MM.1S (cell line): ENCODE data around the gene RTN4RL2.

ENCODE experiments used
- DNase-seq: peaks from one replicate; pipeline ENCODE4 v3.0.0-alpha.2; 2015
- H2AFZ ChIP-seq: fragments of 300-600 bp; sonication (generic); 2 replicates; pipeline ENCODE4 v1.6.0; 2016; ENCODE audit warnings: antibody characterized with exemption, low read length
- H3F3A ChIP-seq: fragments of 300-600 bp; sonication (generic); 2 replicates; pipeline ENCODE4 v1.6.1; 2016; ENCODE audit warnings: mild to moderate bottlenecking, antibody characterized with exemption, low read length, moderate library complexity, mixed read lengths; ENCODE audit not compliant: insufficient read depth
- H3K27ac ChIP-seq: fragments of 300-600 bp; sonication (generic); 2 replicates; pipeline ENCODE4 v1.5.1; 2016; ENCODE audit warnings: mild to moderate bottlenecking, low read length
- H3K27me3 ChIP-seq: fragments of 300-600 bp; sonication (generic); replicated peaks from 2 replicates; pipeline ENCODE4 v1.6.0; 2016; ENCODE audit warnings: low read length; ENCODE audit not compliant: insufficient read depth
- H3K36me3 ChIP-seq: fragments of 300-600 bp; sonication (generic); replicated peaks from 2 replicates; pipeline ENCODE4 v1.6.1; 2016; ENCODE audit warnings: mild to moderate bottlenecking, low read length, mixed read lengths; ENCODE audit not compliant: insufficient read depth
- H3K4me1 ChIP-seq: fragments of 300-600 bp; sonication (generic); 2 replicates; pipeline ENCODE4 v1.6.1; 2016; ENCODE audit warnings: low read length, mixed read lengths
- H3K4me2 ChIP-seq: fragments of 300-600 bp; sonication (generic); 2 replicates; pipeline ENCODE4 v1.6.0; 2016; ENCODE audit warnings: low read depth, low read length
- H3K4me3 ChIP-seq: fragments of 300-600 bp; sonication (generic); 2 replicates; pipeline ENCODE4 v1.5.1; 2016; ENCODE audit warnings: low read length, mixed read lengths
- H3K79me2 ChIP-seq: fragments of 300-600 bp; sonication (generic); 2 replicates; pipeline ENCODE4 v1.6.1; 2016; ENCODE audit warnings: mixed run types, low read length, mixed read lengths
- H3K9ac ChIP-seq: fragments of 300-600 bp; sonication (generic); 2 replicates; pipeline ENCODE4 v1.6.1; 2016; ENCODE audit warnings: low read length, mixed read lengths
- H3K9me2 ChIP-seq: fragments of 300-600 bp; sonication (generic); replicated peaks from 2 replicates; pipeline ENCODE4 v1.6.1; 2016; ENCODE audit warnings: mild to moderate bottlenecking, low read length, mixed read lengths; ENCODE audit not compliant: insufficient read depth
- H3K9me3 ChIP-seq: fragments of 300-600 bp; sonication (generic); replicated peaks from 2 replicates; pipeline ENCODE4 v1.6.1; 2016; ENCODE audit warnings: mild to moderate bottlenecking, low read length, mixed read lengths; ENCODE audit not compliant: insufficient read depth
- H4K20me1 ChIP-seq: fragments of 300-600 bp; sonication (generic); 2 replicates; pipeline ENCODE4 v1.6.1; 2016; ENCODE audit warnings: mild to moderate bottlenecking, low read length, moderate library complexity, mixed read lengths; ENCODE audit not compliant: insufficient read depth
- CTCF ChIP-seq: fragments of 300-600 bp; sonication (generic); IDR thresholded peaks from 2 replicates; pipeline ENCODE4 v1.5.1; 2016; ENCODE audit warnings: antibody characterized with exemption, low read length, mixed read lengths
- EZH2 ChIP-seq: fragments of 300-600 bp; sonication (generic); optimal IDR thresholded peaks from 2 replicates; pipeline ENCODE3; 2017; ENCODE audit warnings: low read depth, mild to moderate bottlenecking, antibody characterized with exemption, low read length, mixed read lengths
- EZH2phosphoT487 ChIP-seq: fragments of 300-600 bp; sonication (generic); IDR thresholded peaks from 2 replicates; pipeline ENCODE4 v1.6.1; 2018; ENCODE audit warnings: antibody characterized with exemption, low read length

The RTN4RL2 gene

GRCh38 chr11:57498540-57498939 lies 38.2 kb downstream of the RTN4RL2 start:
- no peaks in the 10 kb centered on the region for H3F3A ChIP-seq
- H3K4me3 ChIP-seq, result no peak overlapping the region
- no peak overlapping the region for H2AFZ ChIP-seq
- DNase-seq, result no peak
- H3K4me1 ChIP-seq, result peaks cover 7% of the 10 kb centered on the region; the same call in 1 of the 2 replicates
- TF ChIP-seq CTCF (no peak), EZH2phosphoT487 (no peak), EZH2 (no peak)
- no peaks in the 10 kb centered on the region for H3K79me2 ChIP-seq
- H3K27ac ChIP-seq, result no peak overlapping the region
- H3K9me3 ChIP-seq, result no peaks in the 10 kb centered on the region
- H3K27me3 ChIP-seq, result no peaks in the 10 kb centered on the region
- H3K9ac ChIP-seq, result no peak overlapping the region
- no peak overlapping the region for H3K4me2 ChIP-seq
- H4K20me1 ChIP-seq, result no peaks in the 10 kb centered on the region
- no peaks in the 10 kb centered on the region for H3K9me2 ChIP-seq
- no peaks in the 10 kb centered on the region for H3K36me3 ChIP-seq

- H3F3A ChIP-seq, result no peaks in the 10 kb centered on the region
- DNase-seq, result peak; percentile 73
- H2AFZ ChIP-seq, result peak overlapping the region; percentile 54; the same call in 1 of the 2 replicates
- no peaks in the 10 kb centered on the region for H3K79me2 ChIP-seq
- no peak overlapping the region for H3K27ac ChIP-seq
- H3K9ac ChIP-seq, result peak overlapping the region; percentile 6; the same call in 1 of the 2 replicates
- H3K9me2 ChIP-seq, result no peaks in the 10 kb centered on the region
- H4K20me1 ChIP-seq, result no peaks in the 10 kb centered on the region
- no peaks in the 10 kb centered on the region for H3K9me3 ChIP-seq
- 0 out of 2 replicates have a peak overlapping the region, but pooled peaks have one; percentile 28 for H3K4me3 ChIP-seq
- no peaks in the 10 kb centered on the region for H3K4me1 ChIP-seq
- peak overlapping the region; percentile 77; the same call in 1 of the 2 replicates for H3K4me2 ChIP-seq
- TF ChIP-seq EZH2phosphoT487 (no peak), CTCF (no peak), EZH2 (no peak)
- no peaks in the 10 kb centered on the region for H3K27me3 ChIP-seq
- H3K36me3 ChIP-seq, result no peaks in the 10 kb centered on the region
Measured at GRCh38 chr11:57499413-57499982, 39.2 kb downstream of the RTN4RL2 start.

- Histone ChIP-seq H3K9ac (peak overlapping the region; percentile 6; the same call in 1 of the 2 replicates), H3K27me3 (no peaks in the 10 kb centered on the region), H3F3A (no peaks in the 10 kb centered on the region), H3K9me2 (no peaks in the 10 kb centered on the region), H4K20me1 (no peaks in the 10 kb centered on the region), H3K4me1 (no peaks in the 10 kb centered on the region), H3K36me3 (no peaks in the 10 kb centered on the region), H2AFZ (peak overlapping the region; percentile 54; the same call in 1 of the 2 replicates), H3K27ac (no peak overlapping the region), H3K79me2 (no peaks in the 10 kb centered on the region), H3K9me3 (no peaks in the 10 kb centered on the region), H3K4me2 (peak overlapping the region; percentile 77; the same call in 1 of the 2 replicates), H3K4me3 (no peak overlapping the region)
- TF ChIP-seq EZH2 (no peak), CTCF (no peak), EZH2phosphoT487 (no peak)
- DNase-seq, result no peak
Measured at GRCh38 chr11:57499983-57500461, 39.7 kb downstream of the RTN4RL2 start.
